IPS-18c (cell line): ENCODE results near the gene STEEP1.
"Not testable (repeated sequence)": the region's sequence is repeated elsewhere in the genome, so short reads cannot be mapped to it uniquely, and the experiment has no call there.

ENCODE experiments used
- H3K4me3 ChIP-seq: 2 replicates; pipeline ENCODE4 v1.7.0; 2013; ENCODE audit warnings: low read depth, mild to moderate bottlenecking, low read length, moderate library complexity; ENCODE audit not compliant: insufficient read depth
- H3K9me3 ChIP-seq: one replicate; pipeline ENCODE4 v1.6.1; 2013; ENCODE audit warnings: mild to moderate bottlenecking, low read length, moderate library complexity; ENCODE audit not compliant: control insufficient read depth, insufficient read depth

Gene STEEP1

GRCh38 chrX:119500061-119500800, 65.0 kb downstream of the STEEP1 start:
- peaks cover 7% of the 10 kb centered on the region for H3K9me3 ChIP-seq
- no peak overlapping the region for H3K4me3 ChIP-seq

- Histone ChIP-seq H3K4me3 (no peak overlapping the region), H3K9me3 (peaks cover 7% of the 10 kb centered on the region)
These were observed 68.0 kb downstream of the STEEP1 start for GRCh38 chrX:119497185-119497584.

GRCh38 chrX:119495734-119496726, 69.2 kb downstream of the STEEP1 start:
- peaks cover 6% of the 10 kb centered on the region for H3K9me3 ChIP-seq
- no peak overlapping the region for H3K4me3 ChIP-seq

- H3K9me3 ChIP-seq: not testable (repeated sequence)
These were observed 71.2 kb downstream of the STEEP1 start for GRCh38 chrX:119493851-119494495.

GRCh38 chrX:119492463-119492862, 72.7 kb downstream of the STEEP1 start:
- no peaks in the 10 kb centered on the region for H3K9me3 ChIP-seq
- no peak overlapping the region for H3K4me3 ChIP-seq

More at GRCh38 chrX:119493851-119494495, 71.2 kb downstream of the STEEP1 start:
- not testable (repeated sequence) for H3K4me3 ChIP-seq

GRCh38 chrX:119489212-119490074, 75.8 kb downstream of the STEEP1 start:
- H3K9me3 ChIP-seq: no peaks in the 10 kb centered on the region
- H3K4me3 ChIP-seq: no peak overlapping the region

GRCh38 chrX:119488749-119489148, 76.5 kb downstream of the STEEP1 start:
- Histone ChIP-seq H3K4me3 (no peak overlapping the region), H3K9me3 (peaks cover 3% of the 10 kb centered on the region)
